H1 (cell line): ENCODE results near the gene TSC22D1. TPM values are rescaled to one million over a fixed set of nuclear protein-coding genes. Genes with fewer than 3 reads are reported as not detected.

Experiments used
- CTCF ChIA-PET: fragments of 300-600 bp; sonication (Branson Sonifier 250); formaldehyde crosslinking; loops from one replicate; lab custom pipeline; 2021; ENCODE audit not compliant: partially characterized antibody; lab: Charles Lee
- POLR2A ChIA-PET: fragments of 300-600 bp; sonication (Branson Sonifier 250); formaldehyde crosslinking; loops from one replicate; lab custom pipeline; 2021; ENCODE audit warnings: inconsistent platforms; ENCODE audit not compliant: partially characterized antibody; lab: Charles Lee
- DNase-seq, 2 experiments: peaks; one replicate each; pipeline versions ENCODE4 v3.0.0 to v3.0.0-alpha.2; 2010 to 2022; ENCODE audit warnings: low spot score in 2 of 2, low read depth in 1 of 2, mixed read lengths in 1 of 2
- FAIRE-seq: peaks from 2 replicates; lab custom pipeline; 2011; peaks lifted over from hg19 to GRCh38; lab: Jason Lieb, UNC
- H2AFZ ChIP-seq: 2 replicates; pipeline ENCODE4 v1.8.1; 2012; ENCODE audit warnings: low read length, inconsistent platforms
- H2AK5ac ChIP-seq: 2 replicates; pipeline ENCODE4 v1.6.1; 2013; ENCODE audit warnings: low read depth, low read length
- H2BK120ac ChIP-seq: replicated peaks from 2 replicates; pipeline ENCODE3; 2013; ENCODE audit warnings: low read depth, low read length, inconsistent platforms
- H2BK12ac ChIP-seq: 2 replicates; pipeline ENCODE4 v1.6.1; 2013; ENCODE audit warnings: low read depth, low read length
- H2BK15ac ChIP-seq: 2 replicates; pipeline ENCODE4 v1.6.1; 2013; ENCODE audit warnings: low read length
- H2BK20ac ChIP-seq: 2 replicates; pipeline ENCODE4 v1.6.1; 2013; ENCODE audit warnings: low read length
- H2BK5ac ChIP-seq: 2 replicates; pipeline ENCODE4 v1.6.1; 2013; ENCODE audit warnings: low read depth, low read length
- H3K14ac ChIP-seq: 2 replicates; pipeline ENCODE4 v1.6.1; 2013; ENCODE audit warnings: inconsistent platforms; ENCODE audit not compliant: insufficient read length
- H3K18ac ChIP-seq: 2 replicates; pipeline ENCODE4 v1.6.1; 2013; ENCODE audit warnings: low read length; ENCODE audit errors: extremely low read depth
- H3K23ac ChIP-seq: 2 replicates; pipeline ENCODE4 v1.6.1; 2013; ENCODE audit warnings: inconsistent platforms; ENCODE audit not compliant: insufficient read length
- H3K23me2 ChIP-seq: 2 replicates; pipeline ENCODE4 v1.6.1; 2013; ENCODE audit warnings: low read depth, low read length
- H3K27ac ChIP-seq: 2 replicates; pipeline ENCODE4 v1.6.1; 2011; ENCODE audit warnings: low read depth, low read length, inconsistent platforms
- H3K27me3 ChIP-seq, 4 experiments: replicated peaks in 1 of 4; 1 replicate in 1 of 4; 2 replicates in 3 of 4; pipeline versions ENCODE4 v1.6.1 to v1.8.1; 2011 to 2013; ENCODE audit warnings: low read length in 3 of 4, mild to moderate bottlenecking in 3 of 4, inconsistent platforms in 2 of 4, mixed read lengths in 2 of 4, moderate library complexity in 1 of 4; ENCODE audit not compliant: control insufficient read depth in 3 of 4, insufficient read depth in 3 of 4; ENCODE audit errors: extremely low read depth in 1 of 4
- H3K36me3 ChIP-seq, 4 experiments: 2 replicates each; pipeline versions ENCODE4 v1.6.1 to v1.8.1; 2011 to 2013; ENCODE audit warnings: mild to moderate bottlenecking in 4 of 4, low read length in 3 of 4, moderate library complexity in 2 of 4, control low read depth in 1 of 4, inconsistent platforms in 1 of 4; ENCODE audit not compliant: insufficient read depth in 4 of 4, control insufficient read depth in 2 of 4
- H3K4ac ChIP-seq: replicated peaks from 2 replicates; pipeline ENCODE3; 2013; ENCODE audit warnings: low read length, low read depth, mixed read lengths, inconsistent platforms; ENCODE audit not compliant: insufficient read length
- H3K4me1 ChIP-seq, 4 experiments: replicated peaks in 1 of 4; 1 replicate in 1 of 4; 2 replicates in 3 of 4; pipeline versions ENCODE4 v1.6.1 to v1.8.1; 2011 to 2013; ENCODE audit warnings: low read length in 3 of 4, inconsistent platforms in 2 of 4, mixed read lengths in 1 of 4; ENCODE audit not compliant: insufficient read depth in 4 of 4, control insufficient read depth in 3 of 4
- H3K4me2 ChIP-seq, 2 experiments: 2 replicates each; pipeline versions ENCODE4 v1.6.1 to v1.8.1; 2011 to 2013; ENCODE audit warnings: low read depth in 2 of 2, low read length in 2 of 2, control low read depth in 1 of 2, inconsistent platforms in 1 of 2, mild to moderate bottlenecking in 1 of 2; ENCODE audit not compliant: insufficient read depth in 1 of 2
- H3K4me3 ChIP-seq, 4 experiments: fragments of 200-600, 300-600 bp in 1 of 4; sonication (generic), shearing (Covaris generic), sonication (Bioruptor Twin) in 1 of 4; 2 replicates each; pipeline versions ENCODE4 v1.5.1 to v1.8.1; 2011 to 2016; ENCODE audit warnings: low read length in 4 of 4, low read depth in 3 of 4, control low read depth in 2 of 4, inconsistent platforms in 2 of 4, mild to moderate bottlenecking in 2 of 4, mixed read lengths in 1 of 4, moderate library complexity in 1 of 4; ENCODE audit not compliant: insufficient read depth in 2 of 4; ENCODE audit errors: extremely low read depth in 1 of 4
- H3K56ac ChIP-seq: replicated peaks from 2 replicates; pipeline ENCODE3; 2013; ENCODE audit warnings: low read depth, mild to moderate bottlenecking, mixed read lengths, low read length, inconsistent platforms; ENCODE audit not compliant: insufficient read length
- H3K79me1 ChIP-seq: 2 replicates; pipeline ENCODE4 v1.6.1; 2013; ENCODE audit warnings: low read depth, low read length, control low read depth
- H3K79me2 ChIP-seq, 2 experiments: 2 replicates each; pipeline versions ENCODE4 v1.6.1 to v1.8.1; 2012 to 2013; ENCODE audit warnings: low read length in 2 of 2, mild to moderate bottlenecking in 2 of 2, inconsistent platforms in 1 of 2; ENCODE audit not compliant: insufficient read depth in 2 of 2, control insufficient read depth in 1 of 2
- H3K9ac ChIP-seq, 4 experiments: replicated peaks in 1 of 4; 1 replicate in 1 of 4; 2 replicates in 3 of 4; pipeline versions ENCODE4 v1.6.1 to v1.8.1; 2011 to 2013; ENCODE audit warnings: low read depth in 3 of 4, low read length in 3 of 4, control low read depth in 2 of 4, mild to moderate bottlenecking in 2 of 4, moderate library complexity in 2 of 4, inconsistent platforms in 1 of 4; ENCODE audit errors: extremely low read depth in 1 of 4
- H3K9me3 ChIP-seq, 2 experiments: 2 replicates each; pipeline versions ENCODE4 v1.6.1 to v1.8.1; 2012 to 2013; ENCODE audit warnings: mild to moderate bottlenecking in 2 of 2, moderate library complexity in 2 of 2, control low read depth in 1 of 2, inconsistent platforms in 1 of 2, low read depth in 1 of 2, low read length in 1 of 2, mixed read lengths in 1 of 2; ENCODE audit not compliant: insufficient read depth in 2 of 2
- H4K20me1 ChIP-seq, 2 experiments: replicated peaks in 1 of 2; 2 replicates each; pipeline versions ENCODE3 to v1.8.1; 2011 to 2013; ENCODE audit warnings: inconsistent platforms in 2 of 2, low read length in 2 of 2, mild to moderate bottlenecking in 1 of 2; ENCODE audit not compliant: insufficient read depth in 2 of 2, control insufficient read depth in 1 of 2
- H4K5ac ChIP-seq: 2 replicates; pipeline ENCODE4 v1.6.1; 2013; ENCODE audit warnings: low read length, low read depth, mixed read lengths, inconsistent platforms; ENCODE audit not compliant: insufficient read length
- H4K8ac ChIP-seq: 2 replicates; pipeline ENCODE4 v1.8.0; 2013; ENCODE audit warnings: mild to moderate bottlenecking, moderate library complexity, low read length, inconsistent platforms; ENCODE audit not compliant: insufficient read depth; ENCODE audit errors: extremely low read depth
- H4K91ac ChIP-seq: replicated peaks from 2 replicates; pipeline ENCODE3; 2013; ENCODE audit warnings: low read length, mixed read lengths, inconsistent platforms; ENCODE audit not compliant: insufficient read length
- GABPA ChIP-seq: IDR thresholded peaks from 2 replicates; pipeline ENCODE4 v1.6.1; 2011; ENCODE audit warnings: mild to moderate bottlenecking, low read length, moderate library complexity, borderline replicate concordance; ENCODE audit not compliant: insufficient read depth
- JUN ChIP-seq: IDR thresholded peaks from 2 replicates; pipeline ENCODE4 v1.6.1; 2011; ENCODE audit warnings: low read depth, mild to moderate bottlenecking, improper control_type of control experiment, low read length
- POLR2AphosphoS5 ChIP-seq: IDR thresholded peaks from 2 replicates; pipeline ENCODE4 v1.6.1; 2011; ENCODE audit warnings: low read depth, low read length
- RAD21 ChIP-seq, 2 experiments: IDR thresholded peaks in 1 of 2; conservative IDR thresholded peaks in 1 of 2; 2 replicates each; pipeline ENCODE4 v1.6.1; 2011; ENCODE audit warnings: low read depth in 2 of 2, low read length in 2 of 2, improper control_type of control experiment in 1 of 2, inconsistent platforms in 1 of 2, mild to moderate bottlenecking in 1 of 2, moderate library complexity in 1 of 2
- SIN3A ChIP-seq, 2 experiments: IDR thresholded peaks in 1 of 2; conservative IDR thresholded peaks in 1 of 2; 2 replicates each; pipeline ENCODE4 v1.6.1; 2011 to 2012; ENCODE audit warnings: low read length in 2 of 2, improper control_type of control experiment in 1 of 2, low read depth in 1 of 2, mild to moderate bottlenecking in 1 of 2
- TCF12 ChIP-seq: IDR thresholded peaks from 2 replicates; pipeline ENCODE4 v1.6.1; 2011; ENCODE audit warnings: low read depth, mild to moderate bottlenecking, low read length
- ZNF274 ChIP-seq: IDR thresholded peaks from 2 replicates; pipeline ENCODE4 v1.7.0; 2012; ENCODE audit warnings: low read length, borderline replicate concordance; ENCODE audit errors: extremely low read depth
- WGBS, 2 experiments: shearing (Covaris generic) in 1 of 2; methylation state at CpG; one replicate each; pipeline versions ENCODE4 v1.1.6 to v1.1.7; 2013 to 2015; ENCODE audit warnings: low lambda C conversion rate in 2 of 2, mixed read lengths in 2 of 2, inconsistent platforms in 1 of 2, low coverage in 1 of 2, missing lambda C conversion rate in 1 of 2; ENCODE audit not compliant: insufficient replicate concordance in 2 of 2, insufficient coverage in 1 of 2, insufficient read length in 1 of 2; ENCODE audit errors: extremely low coverage in 1 of 2, missing lambda C conversion rate in 1 of 2; 5-methylcytosine and 5-hydroxymethylcytosine counted together
- polyA plus RNA-seq, 7 experiments: library from polyadenylated mRNA; depleted of rRNA in 3 of 7; stranded (reverse) in 5 of 7; unstranded in 2 of 7; fragments of >200 nt in 5 of 7; fragments of 200-250 nt in 2 of 7; gene quantifications; 1 replicate in 5 of 7; 2 replicates in 1 of 7; 4 replicates in 1 of 7; pipeline versions ENCODE4 v1.2.1 to v1.2.3, GENCODE V29; 2011 to 2013; ENCODE audit warnings: missing spikeins in 2 of 7, mixed read lengths in 2 of 7
- total RNA-seq: library from RNA; stranded (reverse); fragmentation: NEBNext Ultra II Directional; extraction: Animal tissue kit (Norgen Biotek cat#: 25700); gene quantifications from 2 replicates; pipeline ENCODE4 v1.2.1, GENCODE V29; 2021

TSC22D1 gene
- total and polyA plus RNA-seq, 2 of the 8 experiments (the other 6 are each of a cell fraction or from before 2014, with no cell fraction given): 52.6 to 80.9 TPM

- H2BK15ac ChIP-seq: no peak overlapping the region
- no peak overlapping the region for H2BK5ac ChIP-seq
- no peaks in the 10 kb centered on the region; a peak in 1 of 4 replicates for H3K9me3 ChIP-seq
- no peak overlapping the region for H3K4me3 ChIP-seq
- no peak overlapping the region for H3K27ac ChIP-seq
- peak; percentile 54 for TF ChIP-seq POLR2AphosphoS5
- no peak for TF ChIP-seq ZNF274
- TF ChIP-seq RAD21 (IDR thresholded peaks at IDR 0.05 in 1 of 2, conservative IDR thresholded peaks at IDR 0.05 in 1 of 2; ENCODE audit: low read depth in 2 of 2, low read length in 2 of 2): peak in 1 of 2 experiments; percentile 1; a peak in 1 of 4 replicates
- no peak for TF ChIP-seq SIN3A (conservative IDR thresholded peaks at IDR 0.05 in 1 of 2, IDR thresholded peaks at IDR 0.05 in 1 of 2; ENCODE audit: low read depth in 1 of 2, low read length in 2 of 2)
- TF ChIP-seq GABPA: no peak
- no peak for TF ChIP-seq TCF12
- no peak for TF ChIP-seq JUN
- H4K91ac ChIP-seq: no peak overlapping the region
- no peak overlapping the region for H4K8ac ChIP-seq
- peaks cover 0 to 20% of the 10 kb centered on the region in 2 experiments; a peak in 2 of 4 replicates for H3K79me2 ChIP-seq
- no peaks in the 10 kb centered on the region; the same call in 1 of the 2 replicates for H3K79me1 ChIP-seq
- H3K14ac ChIP-seq: no peak overlapping the region
- no peak overlapping the region for H2BK12ac ChIP-seq
- peak in 1 of 2 experiments; percentile 41 for DNase-seq
- FAIRE-seq: no peak
- no peak overlapping the region for H3K18ac ChIP-seq
- ChIA-PET CTCF (interaction anchor here (0.8 to 1.5 kb wide), 4 partner anchors 10 to 196 kb away, joined by 3 to 5 read pairs (median 3); no protein-coding TSS in a partner anchor), POLR2A (interaction anchor here (0.5 to 10.8 kb wide), 5 partner anchors 8 to 1435 kb away, joined by 3 to 125 read pairs (median 8); no protein-coding TSS in a partner anchor)
- peaks cover 0 to 8% (median 5%) of the 10 kb centered on the region in 4 experiments; a peak in 5 of 7 replicates for H3K4me1 ChIP-seq
- no peak overlapping the region for H3K4ac ChIP-seq
- H3K27me3 ChIP-seq: no peaks in the 10 kb centered on the region
- H2BK120ac ChIP-seq: no peak overlapping the region
- no peak overlapping the region for H2BK20ac ChIP-seq
- H4K20me1 ChIP-seq: peaks cover 0 to 9% of the 10 kb centered on the region in 2 experiments
- no peak overlapping the region for H3K4me2 ChIP-seq
- H3K23ac ChIP-seq: no peak overlapping the region
- no peak overlapping the region for H4K5ac ChIP-seq
- 95% methylated on average over 4 of the region's 4 CpGs; no CpG with 5 or more reads in 1 of the 2 experiments for WGBS, 2 experiments
- H2AFZ ChIP-seq: no peak overlapping the region
- H3K56ac ChIP-seq: no peak overlapping the region
- H2AK5ac ChIP-seq: no peak overlapping the region
- peaks cover 6 to 24% (median 14%) of the 10 kb centered on the region in 4 experiments for H3K36me3 ChIP-seq
- H3K9ac ChIP-seq: no peak overlapping the region
- H3K23me2 ChIP-seq: 0 out of 2 replicates have a peak, but pooled peaks cover 2% of the 10 kb centered on the region
Observed at GRCh38 chr13:44431150-44431549, 145.0 kb downstream of the TSC22D1 start.
